Right renal pelvis (tissue), 4 donors: ENCODE data around the gene OR10X1. TPM values are rescaled to one million over a fixed set of nuclear protein-coding genes. Genes with fewer than 3 reads are reported as not detected.

Experiments used
- DNase-seq, 4 donors: peaks; one replicate each; pipeline ENCODE4 v3.0.0-alpha.2; 2013; ENCODE audit warnings: low read depth in 4 of 4, low spot score in 3 of 4, missing footprints in 1 of 4
- polyA plus RNA-seq, 4 donors: library from polyadenylated mRNA; unstranded; fragments of 120-200 nt; gene quantifications; one replicate each; pipeline ENCODE4 v1.2.1, GENCODE V29; 2013; ENCODE audit not compliant: insufficient read length in 4 of 4

OR10X1 gene
- polyA plus RNA-seq: not detected

GRCh38 chr1:158579733-158580132 lies at the start of gene OR10X1:
Gene OR10X1 (minus strand): TSS chr1:158579899. CDS start chr1:158579899, 0 bp downstream.
- no peak for DNase-seq

GRCh38 chr1:158613764-158614163 lies 34.1 kb upstream of the OR10X1 start:
- DNase-seq: no peak

- no peak for DNase-seq
Observed at GRCh38 chr1:158611916-158612315, 32.2 kb upstream of the OR10X1 start.

GRCh38 chr1:158607296-158607695 lies 27.6 kb upstream of the OR10X1 start:
- no peak for DNase-seq

GRCh38 chr1:158604968-158605367 lies 25.3 kb upstream of the OR10X1 start, which contains the start of gene OR10Z1:
Gene OR10Z1 (plus strand): TSS chr1:158605268. CDS start chr1:158606439, 1,171 bp downstream.
- DNase-seq: no peak

- no peak for DNase-seq
Observed at GRCh38 chr1:158600735-158601134, 21.0 kb upstream of the OR10X1 start.

GRCh38 chr1:158586942-158587341 lies 7.2 kb upstream of the OR10X1 start:
- no peak for DNase-seq

GRCh38 chr1:158583962-158584361 lies 4.3 kb upstream of the OR10X1 start:
- DNase-seq: no peak

GRCh38 chr1:158577561-158577960 lies 2.1 kb downstream of the OR10X1 start:
- DNase-seq: no peak

GRCh38 chr1:158572226-158572625 lies 7.5 kb downstream of the OR10X1 start:
- no peak for DNase-seq

- DNase-seq: no peak
Observed at GRCh38 chr1:158570480-158570879, 9.2 kb downstream of the OR10X1 start, which contains the start of gene OR6P1. Gene OR6P1 (minus strand): TSS chr1:158570580. CDS start chr1:158563604, 6,976 bp downstream.

- DNase-seq: no peak
Observed at GRCh38 chr1:158564608-158565007, 15.1 kb downstream of the OR10X1 start.

GRCh38 chr1:158563853-158564252 lies 15.8 kb downstream of the OR10X1 start:
- no peak for DNase-seq

GRCh38 chr1:158559696-158560095 lies 20.0 kb downstream of the OR10X1 start:
- DNase-seq: no peak

GRCh38 chr1:158554352-158554751 lies 25.3 kb downstream of the OR10X1 start, which contains the start of gene OR6Y1:
Gene OR6Y1 (minus strand): TSS chr1:158554405. CDS start chr1:158548105, 6,300 bp downstream.
- DNase-seq: no peak

GRCh38 chr1:158552296-158552695 lies 27.4 kb downstream of the OR10X1 start:
- no peak for DNase-seq

- no peak for DNase-seq
Observed at GRCh38 chr1:158547533-158547932, 32.2 kb downstream of the OR10X1 start.

- no peak for DNase-seq
Observed at GRCh38 chr1:158537609-158538008, 42.1 kb downstream of the OR10X1 start.

GRCh38 chr1:158534496-158534895 lies 45.2 kb downstream of the OR10X1 start:
- DNase-seq: no peak
